HCT116 (cell line): ENCODE measurements around the gene ZNF580. TPM values are rescaled to one million over a fixed set of nuclear protein-coding genes. Genes with fewer than 3 reads are reported as not detected.

ENCODE experiments used
- ATAC-seq: fragments of 200-7000 bp; cut with Tn5 transposase; 2 replicates; pipeline ENCODE4 v1.9.1; 2020; ENCODE audit warnings: mild to moderate bottlenecking, moderate library complexity
- BruUV-seq: library from RNA; stranded (reverse); fragments of 400-500 nt; replicated peaks from 2 replicates; lab custom pipeline; 2021; lab: Mats Ljungman, UMichigan
- CTCF ChIA-PET: fragments of 300-600 bp; sonication (Branson Sonifier 250); formaldehyde crosslinking; loops from one replicate; lab custom pipeline; 2021; ENCODE audit warnings: antibody characterized with exemption; lab: Charles Lee
- POLR2A ChIA-PET: fragments of 300-600, 350-600 bp; sonication (Branson Sonifier 250); formaldehyde crosslinking; loops from one replicate; lab custom pipeline; 2021; ENCODE audit warnings: antibody characterized with exemption; lab: Charles Lee
- RAD21 ChIA-PET, 2 experiments: fragments of 300-600 bp; sonication (Branson Sonifier 250); formaldehyde crosslinking; loops; one replicate each; lab custom pipeline; 2023; ENCODE audit warnings: low total read pairs in 2 of 2; ENCODE audit not compliant: uncharacterized antibody in 2 of 2, unreplicated experiment in 2 of 2, low non-redundant PET in 1 of 2; lab: Charles Lee
- DNase-seq: peaks from one replicate; pipeline ENCODE4 v3.0.0-alpha.2; 2010; ENCODE audit warnings: low read depth, low spot score
- H2AFZ ChIP-seq: fragments of 200-600 bp; shearing (Covaris generic), sonication (generic); 2 replicates; pipeline ENCODE4 v1.6.1; 2017; ENCODE audit warnings: low read depth, mixed run types, mixed read lengths, antibody characterized with exemption, low read length; ENCODE audit not compliant: poor library complexity, severe bottlenecking
- H3K27ac ChIP-seq: 2 replicates; pipeline ENCODE4 v1.5.1; 2012; ENCODE audit warnings: low read depth, low read length
- H3K27me3 ChIP-seq: fragments of 200-600 bp; sonication (generic); 2 replicates; pipeline ENCODE4 v1.6.1; 2016; ENCODE audit warnings: mixed run types, low read length, mixed read lengths; ENCODE audit not compliant: insufficient read depth
- H3K36me3 ChIP-seq, 2 experiments: fragments of 200-500 bp in 1 of 2; fragments of 200-600 bp in 1 of 2; sonication (Bioruptor generic) in 1 of 2; sonication (generic) in 1 of 2; 2 replicates each; pipeline versions ENCODE4 v1.5.1 to v1.6.1; 2014 to 2016; ENCODE audit warnings: low read length in 2 of 2, inconsistent platforms in 1 of 2, mixed read lengths in 1 of 2, mixed run types in 1 of 2; ENCODE audit not compliant: insufficient read depth in 2 of 2, control insufficient read depth in 1 of 2
- H3K4me1 ChIP-seq, 2 experiments: fragments of 200-600 bp in 1 of 2; sonication (generic) in 1 of 2; 2 replicates each; pipeline versions ENCODE4 v1.5.1 to v1.6.1; 2012 to 2017; ENCODE audit warnings: low read length in 2 of 2, inconsistent platforms in 1 of 2, mild to moderate bottlenecking in 1 of 2, mixed read lengths in 1 of 2, mixed run types in 1 of 2, moderate library complexity in 1 of 2; ENCODE audit not compliant: insufficient read depth in 2 of 2, control insufficient read depth in 1 of 2
- H3K4me2 ChIP-seq: fragments of 200-600 bp; sonication (generic); 2 replicates; pipeline ENCODE4 v1.6.1; 2017; ENCODE audit warnings: mixed run types, low read length, mixed read lengths
- H3K4me3 ChIP-seq, 2 experiments: fragments of 200-600 bp in 1 of 2; sonication (generic) in 1 of 2; replicated peaks in 1 of 2; 2 replicates each; pipeline ENCODE4 v1.5.1; 2011 to 2016; ENCODE audit warnings: low read length in 2 of 2, control low read depth in 1 of 2, low read depth in 1 of 2, mild to moderate bottlenecking in 1 of 2, mixed read lengths in 1 of 2, mixed run types in 1 of 2
- H3K79me2 ChIP-seq: fragments of 200-600 bp; sonication (generic); 2 replicates; pipeline ENCODE4 v1.6.1; 2017; ENCODE audit warnings: mild to moderate bottlenecking, mixed run types, low read length, moderate library complexity, mixed read lengths; ENCODE audit not compliant: insufficient read depth
- H3K9ac ChIP-seq: fragments of 200-600 bp; sonication (generic); 2 replicates; pipeline ENCODE4 v1.6.1; 2016; ENCODE audit warnings: low read length, mixed read lengths
- H3K9me2 ChIP-seq: fragments of 200-600 bp; sonication (generic), shearing (Covaris generic); 2 replicates; pipeline ENCODE4 v1.6.1; 2017; ENCODE audit warnings: mixed run types, mild to moderate bottlenecking, moderate library complexity; ENCODE audit not compliant: insufficient read depth
- H3K9me3 ChIP-seq, 2 experiments: fragments of 200-500 bp in 1 of 2; fragments of 200-600 bp in 1 of 2; sonication (Bioruptor generic) in 1 of 2; sonication (generic) in 1 of 2; 2 replicates each; pipeline ENCODE4 v1.6.1; 2014 to 2017; ENCODE audit warnings: low read length in 2 of 2, mixed read lengths in 2 of 2, inconsistent platforms in 1 of 2, low read depth in 1 of 2, mild to moderate bottlenecking in 1 of 2, mixed run types in 1 of 2, moderate library complexity in 1 of 2; ENCODE audit not compliant: control insufficient read depth in 1 of 2, insufficient read depth in 1 of 2
- H4K20me1 ChIP-seq: fragments of 200-600 bp; sonication (generic), shearing (Covaris generic); 2 replicates; pipeline ENCODE4 v1.6.1; 2017; ENCODE audit warnings: mixed run types, mild to moderate bottlenecking, moderate library complexity; ENCODE audit not compliant: insufficient read depth
- CTCF ChIP-seq, 3 experiments: fragments of 200-600 bp in 1 of 3; sonication (generic) in 1 of 3; IDR thresholded peaks in 2 of 3; conservative IDR thresholded peaks in 1 of 3; 2 replicates each; pipeline ENCODE4 v1.5.1; 2012 to 2017; ENCODE audit warnings: low read depth in 2 of 3, low read length in 2 of 3, antibody characterized with exemption in 1 of 3, borderline replicate concordance in 1 of 3, control low read depth in 1 of 3, mild to moderate bottlenecking in 1 of 3, mixed read lengths in 1 of 3, mixed run types in 1 of 3, moderate library complexity in 1 of 3; ENCODE audit not compliant: insufficient read depth in 1 of 3
- EGR1 ChIP-seq: IDR thresholded peaks from 2 replicates; pipeline ENCODE4 v1.6.1; 2012; ENCODE audit warnings: low read depth
- EZH2 ChIP-seq: fragments of 200-600 bp; sonication (generic); IDR thresholded peaks from 2 replicates; pipeline ENCODE4 v1.6.1; 2017; ENCODE audit warnings: antibody characterized with exemption, mixed run types
- FOSL1 ChIP-seq: IDR thresholded peaks from 2 replicates; pipeline ENCODE4 v1.6.1; 2012; ENCODE audit warnings: low read depth
- POLR2A ChIP-seq: IDR thresholded peaks from 2 replicates; pipeline ENCODE4 v1.7.0; 2011; ENCODE audit warnings: borderline replicate concordance; ENCODE audit not compliant: insufficient read depth, insufficient read length; ENCODE audit errors: extremely low read depth
- POLR2AphosphoS5 ChIP-seq: IDR thresholded peaks from 2 replicates; pipeline ENCODE4 v1.6.1; 2011; ENCODE audit warnings: mild to moderate bottlenecking, low read depth, low read length, moderate library complexity
- RAD21 ChIP-seq: IDR thresholded peaks from 2 replicates; pipeline ENCODE4 v1.6.1; 2012; ENCODE audit warnings: low read depth, mild to moderate bottlenecking
- REST ChIP-seq: IDR thresholded peaks from 2 replicates; pipeline ENCODE4 v1.6.1; 2012; ENCODE audit warnings: low read depth
- SIN3A ChIP-seq: IDR thresholded peaks from 2 replicates; pipeline ENCODE4 v1.6.1; 2012; ENCODE audit warnings: low read depth
- SRF ChIP-seq: IDR thresholded peaks from 2 replicates; pipeline ENCODE4 v1.6.1; 2012; ENCODE audit warnings: low read depth
- YY1 ChIP-seq: IDR thresholded peaks from 2 replicates; pipeline ENCODE4 v1.6.1; 2011; ENCODE audit warnings: low read length, low read depth, moderate library complexity, mild to moderate bottlenecking; ENCODE audit not compliant: insufficient replicate concordance; ENCODE audit errors: extremely low read depth
- ZFX ChIP-seq: fragments of 450-650 bp; IDR thresholded peaks from 2 replicates; pipeline ENCODE4 v1.6.1; 2017
- intact Hi-C: fragments of 100-400 bp; cut with micrococcal nuclease; formaldehyde crosslinking; loops from 2 replicates; pipeline ENCODE4 v1.10.0; 2022
- total RNA-seq: library from RNA; stranded (reverse); gene quantifications from one replicate; pipeline ENCODE4 v1.2.1, GENCODE V29; 2021; ENCODE audit not compliant: unreplicated experiment

Gene ZNF580
- total RNA-seq, 1 experiment from 2014 or later: 36.7 TPM

GRCh38 chr19:55667958-55668357 is 27.2 kb downstream of the ZNF580 start (continued):
- TF ChIP-seq REST: no peak
- no peak for TF ChIP-seq POLR2A
- no peak for TF ChIP-seq FOSL1
- TF ChIP-seq, all 23 proteins: peak for 0

- CTCF ChIA-PET: no interaction called here
- BruUV-seq: no TSS peak
- RAD21 ChIA-PET: no interaction called here
- Histone ChIP-seq H3K9ac (no peak overlapping the region), H4K20me1 (peaks cover 14% of the 10 kb centered on the region; the same call in 1 of the 2 replicates), H3K4me2 (no peak overlapping the region), H3K9me2 (no peaks in the 10 kb centered on the region), H3K4me1 (peaks cover 7 to 42% of the 10 kb centered on the region in 2 experiments), H3K79me2 (peaks cover 99% of the 10 kb centered on the region), H2AFZ (no peak overlapping the region), H3K9me3 (no peaks in the 10 kb centered on the region), H3K27ac (no peak overlapping the region), H3K4me3 (no peak overlapping the region), H3K36me3 (peaks cover 37 to 57% of the 10 kb centered on the region in 2 experiments), H3K27me3 (no peaks in the 10 kb centered on the region)
- POLR2A ChIA-PET: no interaction called here
- DNase-seq (no peak), ATAC-seq (no peak)
- intact Hi-C loops: no loop called here
- no peak for TF ChIP-seq EZH2
- TF ChIP-seq SRF: no peak
- no peak for TF ChIP-seq YY1
- no peak for TF ChIP-seq SIN3A
- TF ChIP-seq POLR2AphosphoS5: no peak
- TF ChIP-seq ZFX: no peak
- TF ChIP-seq EGR1: no peak
- no peak for TF ChIP-seq POLR2A
- no peak for TF ChIP-seq CTCF (IDR thresholded peaks at IDR 0.05 in 2 of 3, conservative IDR thresholded peaks at IDR 0.05 in 1 of 3; ENCODE audit: borderline replicate concordance in 1 of 3, insufficient read depth in 1 of 3, low read depth in 2 of 3, low read length in 2 of 3)
- TF ChIP-seq RAD21: no peak
Measured at GRCh38 chr19:55668603-55669348, 28.0 kb downstream of the ZNF580 start.
